Stromal cell of bone marrow (primary cell): ENCODE data around the gene TNPO3.
"Not testable (repeated sequence)": the region's sequence is repeated elsewhere in the genome, so short reads cannot be mapped to it uniquely, and the experiment has no call there.

ENCODE experiments used
- DNase-seq: peaks from one replicate; pipeline ENCODE4 v3.0.0-alpha.2; 2012; ENCODE audit warnings: low read depth

TNPO3 gene

DNA sequence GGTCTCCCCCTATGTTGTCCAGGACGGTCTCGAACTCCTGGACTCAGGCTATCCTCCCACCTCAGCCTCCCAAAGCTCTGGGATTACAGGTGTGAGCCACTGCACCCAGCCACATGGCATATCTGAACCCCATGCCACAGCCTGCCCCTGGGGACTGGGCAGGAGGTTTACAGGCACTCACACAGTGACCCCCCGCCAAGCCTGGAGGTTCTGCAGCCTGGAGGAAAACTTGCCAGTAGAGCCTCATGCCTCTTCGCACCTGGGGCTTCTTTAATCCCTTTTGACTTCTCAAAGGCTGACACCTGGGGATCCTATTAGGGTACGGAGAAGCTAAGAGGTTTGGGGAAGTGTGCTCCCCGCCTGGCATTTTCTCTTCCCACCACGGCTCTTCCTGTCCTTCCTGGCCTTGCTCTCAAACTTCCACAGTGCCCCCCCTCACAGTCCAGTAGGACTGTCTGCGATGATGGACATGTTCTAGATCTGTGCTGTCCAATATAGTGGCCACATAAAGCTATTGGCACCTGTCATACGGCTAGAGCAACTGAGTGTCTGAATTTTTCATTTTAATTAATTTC lies 133.0 kb downstream of the TNPO3 start:
- DNase-seq = no peak

DNA sequence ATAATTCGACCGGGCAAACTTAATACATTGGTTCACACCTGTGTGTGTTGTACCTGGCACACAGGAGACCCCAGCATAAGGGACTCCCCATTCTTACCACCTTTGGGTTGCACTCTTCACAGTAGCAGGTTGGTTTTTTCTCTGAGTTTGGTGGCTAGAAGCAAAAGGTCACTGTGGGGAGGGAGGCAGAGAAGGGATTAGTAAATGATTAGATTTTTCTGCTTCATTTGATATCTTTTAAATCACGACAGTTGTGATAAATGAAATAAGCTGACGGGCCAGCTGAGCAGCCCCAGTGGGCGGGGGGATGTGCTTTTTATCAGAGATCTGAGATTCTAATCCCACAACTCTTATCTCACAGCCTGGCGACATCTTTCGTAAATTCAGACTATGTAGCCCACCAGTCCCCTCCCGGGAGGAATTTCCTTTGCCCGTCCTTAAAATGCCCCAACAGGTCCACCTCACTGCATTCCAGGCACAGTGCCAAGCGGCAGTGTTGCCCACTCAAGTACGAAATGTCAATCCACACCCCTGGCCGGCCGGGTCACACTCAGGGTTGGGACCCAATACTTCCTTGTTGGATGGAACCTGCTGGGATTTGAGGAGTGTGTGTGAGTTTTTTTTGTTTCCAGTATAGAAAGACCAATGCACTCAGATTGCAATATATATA lies 133.9 kb downstream of the TNPO3 start:
- no peak for DNase-seq

DNA sequence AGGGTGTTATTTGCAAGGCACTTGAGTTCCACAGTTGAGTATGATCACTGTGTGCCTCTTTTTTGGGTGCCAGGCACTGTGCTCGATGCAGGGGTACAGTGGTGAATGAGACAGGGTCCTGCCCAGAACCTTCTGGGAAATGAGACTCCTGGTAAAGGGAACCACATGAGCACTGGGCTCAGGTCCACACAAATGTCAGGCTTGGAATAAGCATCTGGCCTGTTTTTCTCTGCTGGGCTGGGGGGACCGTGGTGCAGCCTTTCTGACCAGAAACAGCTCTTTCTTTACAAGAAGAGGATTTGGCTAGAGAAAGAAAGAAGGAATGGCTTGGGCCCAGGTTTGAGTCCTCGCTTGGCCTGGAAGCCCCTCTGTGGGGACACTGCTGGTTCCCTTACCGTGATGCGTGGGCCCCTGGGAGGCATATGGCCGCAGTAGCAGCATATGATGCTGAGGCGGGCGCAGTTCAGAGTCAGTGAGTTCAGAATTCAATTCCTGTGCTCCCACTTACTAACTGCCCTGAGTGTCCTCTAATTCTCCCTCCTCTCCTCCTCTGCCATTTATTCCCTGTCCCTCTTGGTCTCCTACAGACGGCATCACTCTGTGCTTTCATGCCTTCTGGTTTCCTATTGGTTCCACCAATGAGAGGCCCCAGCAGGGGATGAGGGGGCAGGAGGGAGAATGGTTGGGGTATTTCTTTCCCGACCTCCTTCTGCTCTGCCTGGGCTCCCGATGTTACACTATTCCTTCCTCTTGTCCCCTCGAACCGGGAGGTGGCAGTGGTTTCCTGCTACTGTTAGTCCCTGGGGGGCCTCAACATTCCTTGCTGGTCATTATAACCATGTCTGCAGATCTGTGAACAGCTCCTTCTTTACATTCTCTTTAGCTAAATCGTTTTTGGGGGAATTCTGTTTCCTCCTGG lies 134.8 kb downstream of the TNPO3 start:
- no peak for DNase-seq

DNA sequence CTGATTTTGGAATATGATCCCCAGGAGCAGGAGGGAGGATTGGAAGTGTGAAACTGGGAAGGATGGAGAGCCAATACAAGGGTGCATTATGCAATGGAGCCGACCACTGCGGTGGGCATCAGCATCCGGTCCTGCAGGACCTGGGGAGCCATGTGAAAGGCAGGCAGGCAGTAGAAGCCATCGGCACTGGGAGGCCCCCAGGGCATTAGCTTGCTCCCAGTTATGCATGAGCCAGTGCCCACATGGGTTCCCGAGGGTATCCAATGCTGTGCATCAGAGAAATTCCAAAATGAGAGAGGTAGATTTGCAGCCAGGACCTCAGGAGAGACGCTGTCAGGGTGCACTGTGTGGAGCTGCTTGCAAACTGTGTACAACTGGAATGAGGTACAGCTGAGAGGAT lies 135.7 kb downstream of the TNPO3 start:
- DNase-seq = no peak

DNA sequence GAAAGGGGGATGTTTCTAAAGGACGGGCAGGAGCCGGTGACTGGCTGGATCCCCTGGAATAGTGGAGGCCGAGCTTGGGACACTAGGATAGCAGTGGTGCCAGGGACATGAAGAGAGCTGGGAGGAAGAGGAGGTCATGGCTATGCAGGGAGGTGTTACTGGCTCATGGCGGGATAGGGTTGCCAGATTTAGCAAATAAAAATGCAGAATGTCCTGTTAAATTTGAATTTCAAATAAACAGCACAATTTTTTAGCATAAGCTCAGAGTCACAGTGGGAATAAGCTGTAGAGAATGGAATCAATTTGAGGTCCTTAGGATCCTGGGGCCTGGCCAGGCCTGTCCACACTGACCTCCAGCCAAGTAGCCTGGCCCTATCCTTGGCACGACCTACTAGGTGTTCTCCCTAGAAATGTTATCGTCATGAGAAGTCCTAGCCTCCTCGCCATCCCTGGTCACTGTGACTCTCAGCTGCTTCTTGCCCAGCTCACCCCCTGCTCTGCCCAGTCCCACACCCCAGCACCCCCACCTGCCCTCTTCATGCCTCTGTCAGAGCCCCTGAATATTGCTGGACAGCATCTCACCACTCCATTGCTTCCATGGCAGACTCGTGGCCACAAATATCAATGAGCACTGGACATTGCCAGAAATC lies 136.8 kb downstream of the TNPO3 start:
- DNase-seq = no peak

DNA sequence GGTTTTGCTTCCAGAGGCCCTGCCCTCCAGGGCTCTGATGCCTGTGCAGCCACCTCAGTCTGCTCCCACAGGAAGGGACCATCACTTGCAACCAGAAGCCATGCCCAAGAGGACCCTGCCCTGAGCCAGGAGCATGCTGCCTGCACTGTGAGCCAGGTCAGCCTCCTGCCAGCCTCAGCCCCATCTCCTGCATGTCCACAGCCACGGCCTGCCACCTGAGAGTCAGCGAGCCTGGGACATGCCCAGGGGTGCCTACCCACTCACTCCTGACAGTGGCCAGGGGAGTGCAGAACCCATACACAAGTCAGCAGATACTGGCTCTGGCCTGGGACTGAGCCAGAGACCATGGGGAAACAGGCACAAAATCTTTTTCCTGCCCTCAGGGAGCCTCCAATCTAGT lies 137.8 kb downstream of the TNPO3 start:
- DNase-seq = no peak

DNA sequence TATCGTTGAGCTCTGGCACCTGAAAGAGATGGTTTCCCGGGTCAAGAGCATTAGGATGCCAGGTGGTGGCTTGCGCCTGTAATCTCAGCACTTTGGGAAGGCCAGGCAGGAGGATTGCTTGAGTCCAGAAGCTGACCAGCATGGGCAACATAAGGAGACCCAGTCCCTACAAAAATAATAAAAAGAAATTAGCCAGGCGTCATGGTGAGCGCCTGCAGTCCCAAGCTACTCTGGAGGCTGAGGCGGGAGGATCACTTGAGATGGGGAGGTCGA lies 138.3 kb downstream of the TNPO3 start:
- no peak for DNase-seq

DNA sequence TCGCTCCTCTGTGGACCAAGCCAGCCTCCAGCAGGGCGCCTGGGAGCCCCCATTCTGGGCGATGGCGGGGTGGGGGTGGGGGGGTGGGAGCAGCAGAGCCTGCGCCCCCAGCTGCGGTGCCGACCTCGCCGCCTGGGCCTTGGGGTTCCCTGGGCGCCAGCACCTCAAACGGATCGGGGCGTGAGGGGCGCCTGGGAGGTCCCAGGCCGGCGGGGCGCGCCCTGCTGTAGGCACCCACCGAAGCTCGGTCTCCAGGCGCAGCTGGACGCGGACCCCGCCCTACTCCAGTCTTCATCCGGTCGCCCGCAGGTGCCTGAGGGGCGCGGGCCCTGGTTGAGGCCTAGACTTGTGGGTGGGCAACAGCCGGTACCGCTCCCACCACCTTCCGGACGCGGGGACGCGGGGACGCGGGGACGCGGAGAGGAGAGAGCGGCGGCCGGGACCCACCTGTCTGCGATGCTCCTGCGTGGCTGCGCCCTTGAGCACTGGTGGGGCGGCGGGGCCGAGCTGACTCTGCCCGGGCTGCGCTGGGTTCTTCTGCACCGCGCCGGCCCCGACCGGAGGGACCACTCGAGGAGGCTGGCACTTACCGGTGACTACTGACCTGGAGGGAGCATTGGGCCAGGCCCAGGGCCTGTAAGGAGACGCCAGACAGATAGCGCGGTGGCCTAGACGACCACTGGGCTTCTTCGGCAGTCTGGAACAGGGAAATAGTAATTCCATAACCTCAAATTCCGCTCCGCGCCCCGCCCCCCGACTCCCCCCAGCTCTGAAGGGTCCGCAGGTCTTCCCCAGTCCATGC lies 138.9 kb downstream of the TNPO3 start:
- no peak for DNase-seq

DNA sequence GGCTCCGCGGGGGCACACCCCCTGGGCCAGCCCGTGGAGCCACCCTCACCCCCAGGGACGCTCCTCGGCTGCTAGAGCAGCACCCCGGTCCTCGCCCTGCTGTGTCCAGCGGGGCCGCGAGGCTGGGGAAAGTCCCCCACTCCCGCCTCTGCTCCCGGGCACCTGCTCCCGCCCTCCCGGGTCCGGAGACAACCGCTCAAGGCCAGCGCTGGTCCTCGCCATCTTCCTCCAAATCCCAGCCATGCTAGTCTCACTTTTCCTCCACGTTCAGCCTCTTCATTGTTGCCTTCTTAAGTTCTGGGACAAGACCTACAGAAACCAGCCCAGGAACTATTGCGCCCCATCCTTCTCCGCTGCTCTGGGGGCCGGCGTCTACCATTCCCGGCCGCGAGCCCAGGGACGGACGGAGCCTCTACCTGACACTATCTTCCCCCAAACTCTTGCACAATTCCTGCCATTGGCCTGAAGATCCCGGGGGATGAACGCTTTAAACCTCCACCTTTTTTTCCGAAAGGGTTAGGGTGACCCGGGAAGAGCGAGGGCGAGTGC lies 139.6 kb downstream of the TNPO3 start:
- no peak for DNase-seq

DNA sequence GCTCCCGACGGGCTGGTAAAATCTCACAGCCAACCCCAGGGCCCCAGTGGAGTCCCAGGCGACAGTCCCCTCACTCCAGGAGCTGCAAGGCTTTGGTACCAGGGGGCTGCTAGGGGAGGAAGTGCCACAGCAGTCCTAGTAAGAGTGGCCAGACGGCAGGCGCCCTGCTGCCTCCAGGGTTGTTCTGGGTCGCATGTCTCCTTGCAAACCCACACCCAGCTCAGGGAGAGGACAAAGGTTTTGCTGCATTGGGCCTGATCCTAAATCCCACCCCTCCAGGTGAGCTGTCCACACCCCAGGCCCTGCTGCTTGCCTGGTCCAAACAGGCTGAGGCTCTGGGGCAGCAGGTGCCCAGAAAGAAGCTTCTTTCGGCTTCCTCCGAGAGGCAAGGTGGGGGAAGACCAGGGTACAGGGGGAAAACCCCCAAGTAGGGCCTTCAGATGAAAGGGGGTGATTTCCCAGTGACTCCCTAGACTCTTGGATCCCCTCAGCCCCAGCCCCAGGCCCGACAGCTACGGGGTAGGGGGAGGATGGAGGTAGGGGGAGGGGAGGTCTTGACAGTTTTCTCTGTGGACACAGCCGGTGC lies 140.3 kb downstream of the TNPO3 start:
- no peak for DNase-seq

DNA sequence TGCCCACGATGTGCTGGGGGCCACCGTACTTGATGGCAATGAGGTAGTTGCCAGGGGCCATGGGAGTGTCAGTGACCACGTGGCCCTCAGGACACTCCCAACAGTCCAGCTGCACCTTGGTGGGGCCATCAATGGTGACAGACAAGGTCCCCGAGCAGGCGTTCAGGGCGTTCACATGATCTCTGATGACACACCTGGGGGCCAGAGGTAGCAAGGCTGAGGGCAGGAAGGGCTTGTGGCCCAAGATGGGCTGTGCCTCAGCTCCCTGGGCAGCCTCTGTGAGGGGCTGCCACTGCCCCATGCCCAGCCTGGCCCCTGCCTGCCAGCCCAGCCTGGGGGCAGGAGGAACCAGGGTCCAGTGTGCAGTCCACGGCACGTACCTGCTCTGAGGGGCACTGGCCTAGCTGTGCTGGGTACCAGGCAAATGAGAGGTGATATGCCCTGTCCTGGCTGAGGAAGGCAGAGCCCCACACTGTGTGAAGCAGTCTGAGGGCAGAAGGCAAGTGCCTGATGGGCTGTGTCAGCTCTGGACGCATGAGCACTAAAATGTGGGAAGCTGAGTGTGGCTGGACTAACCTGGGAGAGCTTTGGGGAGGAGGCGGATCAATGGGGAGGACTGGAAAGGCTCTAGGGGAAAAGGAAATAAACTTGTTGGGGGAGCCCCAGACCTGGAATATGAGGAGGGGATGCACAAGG lies 140.9 kb downstream of the TNPO3 start:
- DNase-seq = no peak

DNA sequence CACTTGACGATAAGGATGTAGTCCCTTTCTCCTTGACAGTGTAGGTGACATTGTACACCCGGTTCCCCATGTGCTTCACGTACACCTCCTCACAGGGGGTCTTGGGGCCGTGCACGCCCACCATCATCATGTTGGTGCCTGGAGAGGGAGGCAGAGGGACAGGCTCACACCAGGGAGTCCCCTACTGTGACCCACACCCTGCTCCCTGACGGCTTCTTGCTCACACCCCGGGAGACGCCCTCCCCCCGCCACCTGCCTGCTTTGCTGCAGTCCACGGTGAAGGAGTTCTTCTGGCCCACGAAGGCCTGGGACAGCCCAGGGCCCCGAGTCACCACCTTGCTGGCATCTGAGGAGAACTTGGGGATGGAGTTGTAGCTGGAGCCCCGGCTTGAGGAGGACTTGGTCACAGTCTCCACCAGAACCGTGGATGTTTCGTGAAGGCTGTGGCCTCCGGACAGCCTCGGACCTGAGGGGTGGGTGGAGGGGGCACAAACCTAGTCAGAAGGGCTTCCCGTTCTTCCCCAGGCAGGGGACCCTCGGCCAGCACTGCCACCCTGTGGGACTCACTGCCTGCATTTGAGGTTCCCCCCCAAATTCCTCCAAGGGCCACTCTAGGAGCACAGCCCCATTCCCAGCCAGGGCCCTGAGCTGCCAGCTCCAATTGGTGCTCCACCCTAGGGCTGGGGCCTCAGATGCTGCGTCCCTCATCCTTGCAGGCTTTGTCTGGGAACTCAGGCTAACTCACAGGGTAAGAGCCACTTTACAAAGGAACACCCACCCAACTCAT lies 142.0 kb downstream of the TNPO3 start:
- DNase-seq = not testable (repeated sequence)

DNA sequence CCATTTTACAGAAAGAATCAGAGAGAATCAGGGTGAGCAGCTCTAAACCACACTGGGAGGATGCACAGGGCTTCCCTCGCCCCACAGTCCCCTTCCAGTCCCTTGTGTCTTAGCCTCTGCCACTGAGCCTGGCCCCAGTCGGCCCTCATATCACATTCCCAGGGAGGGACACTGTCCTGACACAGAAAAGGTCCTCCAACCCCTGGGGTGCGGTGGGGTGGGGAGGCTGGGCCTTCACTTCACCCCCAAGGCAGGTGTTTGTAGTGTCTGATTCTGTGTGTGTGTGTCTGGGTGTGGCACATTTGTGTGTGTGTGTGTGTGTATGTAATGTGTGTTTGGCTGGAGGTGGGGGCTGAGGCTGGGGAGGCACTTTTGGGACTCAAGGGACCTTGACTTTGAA lies 142.6 kb downstream of the TNPO3 start:
- DNase-seq = no peak

DNA sequence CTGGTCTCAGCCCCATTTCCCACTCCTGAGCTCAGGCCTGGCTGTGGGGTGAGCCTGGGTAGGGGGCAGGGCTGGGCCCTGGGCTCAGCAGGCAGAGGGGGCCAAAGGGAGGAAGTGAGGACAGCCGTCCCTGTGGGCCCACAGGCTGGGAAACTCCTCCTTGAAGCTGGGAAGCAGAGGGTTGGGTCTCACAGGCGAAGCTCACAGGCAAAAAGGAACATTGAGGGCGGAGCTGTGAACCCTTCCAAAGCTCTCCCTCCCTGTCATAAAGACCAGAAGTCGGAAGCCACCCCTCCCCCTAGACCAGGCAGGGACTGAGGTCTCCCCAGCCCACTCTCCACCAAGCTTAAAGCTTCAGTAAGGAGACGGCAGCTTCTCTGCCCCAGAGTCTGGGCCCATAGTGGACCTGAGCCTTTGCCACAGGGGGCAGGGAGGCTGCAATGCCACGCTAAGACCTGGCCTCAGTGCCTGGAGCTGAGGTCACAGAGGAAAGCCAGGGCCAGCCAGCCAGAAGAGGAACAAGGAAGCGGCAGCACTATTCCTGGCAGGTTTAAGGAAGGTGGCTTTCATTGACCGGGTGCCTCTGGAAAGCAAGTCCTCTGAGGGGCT lies 143.4 kb downstream of the TNPO3 start:
- DNase-seq = no peak

DNA sequence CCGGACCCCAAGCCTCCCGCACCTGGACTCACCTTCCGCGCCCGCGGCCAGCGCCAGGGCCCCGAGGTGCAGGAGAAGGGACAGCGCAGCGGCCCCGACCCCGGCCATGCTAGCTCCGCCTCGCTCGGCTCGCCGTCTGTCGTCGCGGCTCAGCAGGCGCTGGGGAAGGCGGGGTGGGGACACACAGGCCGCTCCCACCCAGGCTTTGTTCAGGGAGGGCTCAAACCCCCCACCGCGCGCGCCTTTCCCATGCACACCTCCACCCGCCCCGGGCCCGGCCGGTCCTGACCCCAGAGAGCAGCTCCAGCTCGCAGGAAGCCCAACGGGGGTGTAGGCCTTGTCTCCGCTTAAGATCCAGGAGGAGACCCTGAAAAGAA lies 144.4 kb downstream of the TNPO3 start, which contains the start of gene KCP:
TSS of gene KCP (minus strand) at position 141 of the 377 bp plus-strand sequence. CDS start at position 108, 33 bp downstream.
- no peak for DNase-seq

DNA sequence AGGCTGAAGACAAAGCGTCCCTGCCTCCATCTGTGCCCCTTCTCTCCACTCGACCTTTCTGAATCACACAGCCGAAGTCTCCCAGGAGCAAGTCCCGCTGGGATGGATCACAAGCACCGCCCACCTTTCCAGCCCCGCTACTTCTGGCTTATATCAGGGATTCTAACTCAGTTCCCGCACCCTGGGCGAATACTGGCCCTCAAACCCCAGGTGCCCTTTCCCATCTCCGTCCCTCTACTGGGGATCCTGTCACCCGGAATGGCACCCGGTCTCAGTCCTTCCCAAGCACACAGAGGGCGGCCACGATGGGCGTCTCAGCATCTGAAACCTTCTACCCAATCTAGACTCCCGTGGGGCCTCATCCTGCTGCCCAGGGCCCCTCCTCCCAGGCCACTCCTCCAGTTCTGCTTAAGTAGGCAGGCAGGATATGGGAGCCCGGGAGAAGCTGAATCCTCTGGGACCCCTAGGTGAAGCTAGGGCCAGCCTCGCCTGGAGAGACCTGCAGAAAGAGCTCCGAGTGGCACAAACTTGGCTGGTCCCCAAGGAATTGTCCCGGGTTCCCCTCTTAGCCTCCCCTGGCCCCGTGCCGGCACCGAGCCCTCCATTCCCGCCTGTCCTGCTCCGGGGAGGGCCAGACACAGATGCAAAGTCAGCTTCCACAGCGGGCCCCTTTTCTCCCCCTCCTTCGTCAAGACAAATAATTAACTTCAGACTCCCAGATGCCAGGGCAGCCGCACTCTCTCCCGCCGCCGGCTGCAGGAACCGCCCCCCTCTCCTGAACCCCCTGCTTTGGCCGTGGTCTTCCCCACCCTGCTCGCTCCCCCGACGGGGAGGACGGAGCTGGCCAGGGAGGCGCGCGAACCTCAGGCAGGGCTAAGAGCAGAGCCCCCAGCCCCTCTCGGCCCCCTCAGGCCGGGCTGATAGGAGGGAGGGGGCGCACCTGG lies 145.0 kb downstream of the TNPO3 start:
- no peak for DNase-seq

DNA sequence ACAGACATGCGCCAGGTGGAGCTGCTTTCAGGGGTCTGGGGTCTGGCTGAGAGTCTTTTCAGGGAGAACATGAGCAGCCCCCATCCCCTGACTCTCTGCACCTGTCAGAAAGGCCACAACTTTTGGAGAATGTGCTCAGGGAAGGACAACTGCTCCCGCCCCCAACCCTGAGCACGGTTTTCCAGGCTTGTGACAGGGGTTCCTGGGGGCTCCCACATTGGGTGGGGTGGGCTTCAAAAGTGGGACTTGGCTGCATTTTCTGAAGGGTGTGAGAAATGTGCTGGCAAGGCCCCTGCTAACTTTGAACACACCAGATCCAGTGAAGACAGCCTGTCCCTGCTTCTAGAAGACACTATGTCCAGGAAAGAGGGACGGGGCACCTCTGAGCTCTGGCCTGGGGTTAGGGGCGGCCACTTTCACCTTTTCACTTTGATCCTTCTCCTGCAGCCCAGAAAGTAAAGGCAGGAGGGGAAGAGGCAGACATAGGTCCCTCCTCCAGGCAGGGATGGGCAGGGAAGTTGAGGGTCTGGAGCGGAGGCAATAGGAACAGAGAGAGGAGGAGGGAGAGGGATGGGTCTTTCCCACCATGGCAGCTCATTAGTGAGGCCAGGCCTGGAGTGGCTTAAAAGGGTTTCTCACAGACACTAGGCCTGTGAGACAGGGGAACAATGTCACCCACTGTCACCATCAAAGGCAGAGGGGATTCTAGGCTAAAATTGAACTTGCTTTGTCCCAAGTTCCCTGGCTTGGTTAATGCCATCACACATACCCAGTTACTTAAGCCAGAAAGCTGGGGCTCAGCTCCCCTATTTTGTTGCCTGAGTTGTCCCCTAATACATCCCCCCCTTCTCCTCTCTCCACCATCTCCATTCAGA lies 145.9 kb downstream of the TNPO3 start:
- no peak for DNase-seq
